H9 (cell line): ENCODE data around the gene DNAJC1. TPM values are rescaled to one million over a fixed set of nuclear protein-coding genes. Genes with fewer than 3 reads are reported as not detected.

Source experiments
- DNase-seq: peaks from one replicate; pipeline ENCODE4 v3.0.0-alpha.2; 2017
- H2AFZ ChIP-seq: one replicate; pipeline ENCODE4 v1.6.1; 2013; ENCODE audit warnings: mild to moderate bottlenecking, low read length, control low read depth, moderate library complexity
- H2AK5ac ChIP-seq: 2 replicates; pipeline ENCODE4 v1.6.1; 2013; ENCODE audit warnings: low read length, control low read depth, mixed read lengths; ENCODE audit not compliant: insufficient read length
- H2BK120ac ChIP-seq: one replicate; pipeline ENCODE4 v1.6.1; 2013; ENCODE audit warnings: low read depth, mild to moderate bottlenecking, low read length, control low read depth, inconsistent platforms; ENCODE audit not compliant: poor library complexity, severe bottlenecking
- H2BK12ac ChIP-seq: 2 replicates; pipeline ENCODE4 v1.6.1; 2013; ENCODE audit warnings: low read length, control low read depth, mixed read lengths, low read depth; ENCODE audit not compliant: insufficient read length
- H2BK15ac ChIP-seq: 2 replicates; pipeline ENCODE4 v1.6.1; 2013; ENCODE audit warnings: low read depth, low read length, control low read depth
- H2BK20ac ChIP-seq: one replicate; pipeline ENCODE4 v1.6.1; 2013; ENCODE audit warnings: low read depth, mild to moderate bottlenecking, low read length, control low read depth, inconsistent platforms; ENCODE audit not compliant: poor library complexity, severe bottlenecking
- H2BK5ac ChIP-seq: 2 replicates; pipeline ENCODE4 v1.6.1; 2013; ENCODE audit warnings: low read length, control low read depth, mixed read lengths; ENCODE audit not compliant: insufficient read length
- H3K14ac ChIP-seq: 2 replicates; pipeline ENCODE4 v1.6.1; 2013; ENCODE audit warnings: low read length, control low read depth; ENCODE audit not compliant: insufficient read depth
- H3K18ac ChIP-seq: 2 replicates; pipeline ENCODE4 v1.6.1; 2013; ENCODE audit warnings: low read depth, mild to moderate bottlenecking, mixed read lengths, low read length, control low read depth; ENCODE audit not compliant: insufficient read length
- H3K23ac ChIP-seq: 2 replicates; pipeline ENCODE4 v1.6.1; 2013; ENCODE audit warnings: low read length, control low read depth, mixed read lengths, low read depth; ENCODE audit not compliant: insufficient read length
- H3K23me2 ChIP-seq: 2 replicates; pipeline ENCODE4 v1.6.1; 2013; ENCODE audit warnings: low read depth, mild to moderate bottlenecking, mixed read lengths, low read length, control low read depth; ENCODE audit not compliant: insufficient read length, poor library complexity, severe bottlenecking
- H3K27ac ChIP-seq: 2 replicates; pipeline ENCODE4 v1.5.1; 2013; ENCODE audit warnings: low read length, control low read depth, mixed read lengths, low read depth; ENCODE audit not compliant: insufficient read length
- H3K27me3 ChIP-seq: 2 replicates; pipeline ENCODE4 v1.6.1; 2013; ENCODE audit warnings: low read length, control low read depth, inconsistent platforms; ENCODE audit not compliant: insufficient read depth
- H3K4ac ChIP-seq: 2 replicates; pipeline ENCODE4 v1.6.1; 2013; ENCODE audit warnings: low read depth, mild to moderate bottlenecking, control low read depth, inconsistent platforms, low read length, moderate library complexity
- H3K4me1 ChIP-seq: 2 replicates; pipeline ENCODE4 v1.6.1; 2013; ENCODE audit warnings: low read length, control low read depth, inconsistent platforms; ENCODE audit not compliant: insufficient read depth
- H3K4me2 ChIP-seq: 2 replicates; pipeline ENCODE4 v1.6.1; 2013; ENCODE audit warnings: low read length, control low read depth, mixed read lengths; ENCODE audit not compliant: insufficient read length, insufficient read depth
- H3K56ac ChIP-seq: 2 replicates; pipeline ENCODE4 v1.6.1; 2013; ENCODE audit warnings: low read depth, mild to moderate bottlenecking, mixed read lengths, low read length, control low read depth; ENCODE audit not compliant: insufficient read length
- H3K79me1 ChIP-seq: 2 replicates; pipeline ENCODE4 v1.6.1; 2013; ENCODE audit warnings: low read depth, mild to moderate bottlenecking, moderate library complexity, low read length, control low read depth, inconsistent platforms; ENCODE audit not compliant: insufficient read depth, poor library complexity, severe bottlenecking
- H3K79me2 ChIP-seq: 2 replicates; pipeline ENCODE4 v1.6.1; 2013; ENCODE audit warnings: low read length, control low read depth, inconsistent platforms; ENCODE audit not compliant: insufficient read depth
- H3K9ac ChIP-seq: 2 replicates; pipeline ENCODE4 v1.6.1; 2013; ENCODE audit warnings: low read length, control low read depth, mixed read lengths; ENCODE audit not compliant: insufficient read length; ENCODE audit errors: extremely low read depth
- H3K9me3 ChIP-seq: one replicate; pipeline ENCODE4 v1.6.1; 2013; ENCODE audit warnings: low read depth, low read length, inconsistent platforms; ENCODE audit not compliant: control insufficient read depth
- H3T11ph ChIP-seq: one replicate; pipeline ENCODE4 v1.6.1; 2013; ENCODE audit warnings: mild to moderate bottlenecking, low read length, control low read depth, inconsistent platforms
- H4K20me1 ChIP-seq: one replicate; pipeline ENCODE4 v1.6.1; 2013; ENCODE audit not compliant: control insufficient read depth, insufficient read length, insufficient read depth
- H4K5ac ChIP-seq: 2 replicates; pipeline ENCODE4 v1.6.1; 2013; ENCODE audit warnings: low read depth, mild to moderate bottlenecking, mixed read lengths, low read length, control low read depth; ENCODE audit not compliant: insufficient read length
- H4K8ac ChIP-seq: replicated peaks from 2 replicates; pipeline ENCODE4 v1.6.1; 2013; ENCODE audit warnings: low read length, control low read depth, mixed read lengths, low read depth; ENCODE audit not compliant: insufficient read length
- H4K91ac ChIP-seq: 2 replicates; pipeline ENCODE4 v1.6.1; 2013; ENCODE audit warnings: low read depth, mild to moderate bottlenecking, moderate library complexity, mixed read lengths, low read length, control low read depth; ENCODE audit not compliant: insufficient read length
- H3K27ac Mint-ChIP-seq, 3 experiments: 2 replicates in 2 of 3; 3 replicates in 1 of 3; pipeline ENCODE4 v1.8.0; 2020 to 2021; ENCODE audit warnings: mixed read lengths in 3 of 3, mild to moderate bottlenecking in 1 of 3, moderate library complexity in 1 of 3
- H3K27me3 Mint-ChIP-seq: 2 replicates; pipeline ENCODE4 v1.8.0; 2021; ENCODE audit warnings: low read depth, mild to moderate bottlenecking, moderate library complexity, mixed read lengths
- H3K36me3 Mint-ChIP-seq, 3 experiments: 2 replicates in 2 of 3; 3 replicates in 1 of 3; pipeline ENCODE4 v1.8.0; 2020 to 2021; ENCODE audit warnings: low read depth in 3 of 3, mixed read lengths in 3 of 3; ENCODE audit not compliant: insufficient read depth in 1 of 3
- H3K4me1 Mint-ChIP-seq, 2 experiments: 2 replicates each; pipeline ENCODE4 v1.8.0; 2020; ENCODE audit warnings: mixed read lengths in 2 of 2
- H3K4me3 Mint-ChIP-seq, 2 experiments: 2 replicates in 1 of 2; 3 replicates in 1 of 2; pipeline ENCODE4 v1.8.0; 2020 to 2021; ENCODE audit warnings: mild to moderate bottlenecking in 2 of 2, mixed read lengths in 2 of 2, moderate library complexity in 1 of 2
- H3K9me3 Mint-ChIP-seq, 2 experiments: 2 replicates in 1 of 2; 3 replicates in 1 of 2; pipeline ENCODE4 v1.8.0; 2020; ENCODE audit warnings: mild to moderate bottlenecking in 2 of 2, mixed read lengths in 2 of 2, moderate library complexity in 1 of 2
- WGBS: extraction: QIAGEN DNeasy Blood & Tissue Kit; methylation state at CpG from one replicate; pipeline ENCODE4 v1.1.7; 2013; ENCODE audit warnings: missing lambda C conversion rate, low lambda C conversion rate, mixed read lengths; ENCODE audit not compliant: insufficient read length; ENCODE audit errors: extremely low coverage; 5-methylcytosine and 5-hydroxymethylcytosine counted together
- total RNA-seq: library from RNA; stranded (reverse); gene quantifications from 2 replicates; pipeline ENCODE4 v1.2.1, GENCODE V29; 2021
- TF ChIP-seq, protein P1 (sequence below): fragments of 200-600 bp; sonication (generic); conservative IDR thresholded peaks from 3 replicates; pipeline ENCODE4 v1.8.0; 2021; ENCODE audit warnings: antibody characterized with exemption, mild to moderate bottlenecking

Gene DNAJC1
- total RNA-seq, 1 experiment from 2014 or later = 11.2 TPM

- H3K79me2 ChIP-seq = no peaks in the 10 kb centered on the region
- Mint-ChIP-seq H3K36me3 (peaks cover 0 to 7% (median 0%) of the 10 kb centered on the region in 3 experiments; a peak in 2 of 7 replicates), H3K27me3 (no peaks in the 10 kb centered on the region), H3K9me3 (no peaks in the 10 kb centered on the region), H3K4me3 (no peak overlapping the region), H3K4me1 (peaks cover 11 to 12% of the 10 kb centered on the region in 2 experiments), H3K27ac (no peak overlapping the region)
- no peak overlapping the region for H4K8ac ChIP-seq
- no peaks in the 10 kb centered on the region for H3K27me3 ChIP-seq
- no peak overlapping the region for H3K14ac ChIP-seq
- H3K27ac ChIP-seq = no peak overlapping the region
- no peak overlapping the region for H3K4ac ChIP-seq
- H3K23ac ChIP-seq = no peak overlapping the region
- TF ChIP-seq, protein P1, sequence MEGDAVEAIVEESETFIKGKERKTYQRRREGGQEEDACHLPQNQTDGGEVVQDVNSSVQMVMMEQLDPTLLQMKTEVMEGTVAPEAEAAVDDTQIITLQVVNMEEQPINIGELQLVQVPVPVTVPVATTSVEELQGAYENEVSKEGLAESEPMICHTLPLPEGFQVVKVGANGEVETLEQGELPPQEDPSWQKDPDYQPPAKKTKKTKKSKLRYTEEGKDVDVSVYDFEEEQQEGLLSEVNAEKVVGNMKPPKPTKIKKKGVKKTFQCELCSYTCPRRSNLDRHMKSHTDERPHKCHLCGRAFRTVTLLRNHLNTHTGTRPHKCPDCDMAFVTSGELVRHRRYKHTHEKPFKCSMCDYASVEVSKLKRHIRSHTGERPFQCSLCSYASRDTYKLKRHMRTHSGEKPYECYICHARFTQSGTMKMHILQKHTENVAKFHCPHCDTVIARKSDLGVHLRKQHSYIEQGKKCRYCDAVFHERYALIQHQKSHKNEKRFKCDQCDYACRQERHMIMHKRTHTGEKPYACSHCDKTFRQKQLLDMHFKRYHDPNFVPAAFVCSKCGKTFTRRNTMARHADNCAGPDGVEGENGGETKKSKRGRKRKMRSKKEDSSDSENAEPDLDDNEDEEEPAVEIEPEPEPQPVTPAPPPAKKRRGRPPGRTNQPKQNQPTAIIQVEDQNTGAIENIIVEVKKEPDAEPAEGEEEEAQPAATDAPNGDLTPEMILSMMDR = no peak
- no peak overlapping the region for H2BK12ac ChIP-seq
- DNase-seq = no peak
- H3K9ac ChIP-seq = no peak overlapping the region
- H3K23me2 ChIP-seq = no peaks in the 10 kb centered on the region
- no peak overlapping the region for H3K18ac ChIP-seq
- no peak overlapping the region for H2BK15ac ChIP-seq
- H3K79me1 ChIP-seq = no peaks in the 10 kb centered on the region
- H3K4me1 ChIP-seq = peaks cover 5% of the 10 kb centered on the region; the same call in 1 of the 2 replicates
- no peak overlapping the region for H2BK5ac ChIP-seq
- no peak overlapping the region for H2BK20ac ChIP-seq
- no peak overlapping the region for H2AFZ ChIP-seq
- no peak overlapping the region for H4K5ac ChIP-seq
- no peak overlapping the region for H3T11ph ChIP-seq
- no peak overlapping the region for H2AK5ac ChIP-seq
- H2BK120ac ChIP-seq = no peak overlapping the region
- no peak overlapping the region for H3K56ac ChIP-seq
- WGBS = no CpG with 5 or more reads among the region's 3 CpGs
- no peak overlapping the region for H3K4me2 ChIP-seq
- H3K9me3 ChIP-seq = no peaks in the 10 kb centered on the region
- H4K91ac ChIP-seq = no peak overlapping the region
- H4K20me1 ChIP-seq = no peaks in the 10 kb centered on the region
Measured at GRCh38 chr10:21797533-21797932, 206.0 kb downstream of the DNAJC1 start.
